ENCODE data around the gene IL3RA.

GRCh38 chrX:1306909-1307625, 29.5 kb upstream of the IL3RA start:
- no peak for TF ChIP-seq PKNOX1 (IDR thresholded peaks at IDR 0.05)
- TF ChIP-seq NFRKB (IDR thresholded peaks at IDR 0.05): no peak
- TF ChIP-seq SP1 (IDR thresholded peaks at IDR 0.05): no peak
- no peak for TF ChIP-seq ZNF384 (IDR thresholded peaks at IDR 0.05)
- TF ChIP-seq ARNT (IDR thresholded peaks at IDR 0.05): no peak
- no peak for TF ChIP-seq TARDBP (IDR thresholded peaks at IDR 0.05)
- peak; percentile 95 for TF ChIP-seq FOXM1 (IDR thresholded peaks at IDR 0.05; ENCODE audit: borderline replicate concordance)
- TF ChIP-seq SUZ12 (IDR thresholded peaks at IDR 0.05): no peak
- TF ChIP-seq CTBP1 (IDR thresholded peaks at IDR 0.05; ENCODE audit: borderline replicate concordance): no peak
- TF ChIP-seq FOXA1 (IDR thresholded peaks at IDR 0.05): no peak
- no peak for TF ChIP-seq BHLHE40 (IDR thresholded peaks at IDR 0.05; ENCODE audit: borderline replicate concordance)
- TF ChIP-seq LEF1 (IDR thresholded peaks at IDR 0.05; ENCODE audit: borderline replicate concordance): no peak
- no peak for TF ChIP-seq ELF4 (IDR thresholded peaks at IDR 0.05)
- TF ChIP-seq HDGF (IDR thresholded peaks at IDR 0.05; ENCODE audit: borderline replicate concordance): no peak

Measured in HEK293T (cell line).